ENCODE measurements around the gene CCDC40. TPM values are rescaled to one million over a fixed set of nuclear protein-coding genes. Genes with fewer than 3 reads are reported as not detected.

Gene CCDC40
- total and polyA plus RNA-seq, 2 of the 13 experiments (the other 11 are each of a cell fraction or from before 2014, with no cell fraction given) = 4.1 to 5.5 TPM

- TF ChIP-seq ZGPAT (CRISPR knock-in tag; IDR thresholded peaks at IDR 0.05) = peak; percentile 64
- no peak for TF ChIP-seq ZNF180 (CRISPR knock-in tag; IDR thresholded peaks at IDR 0.05; ENCODE audit: borderline replicate concordance, low read depth)
- peak; percentile 28; the same call in 1 of the 2 replicates for TF ChIP-seq IKZF5 (CRISPR knock-in tag; IDR thresholded peaks at IDR 0.05)
- TF ChIP-seq ZNF816 (CRISPR knock-in tag; IDR thresholded peaks at IDR 0.05; ENCODE audit: borderline replicate concordance) = peak; percentile 62; the same call in 1 of the 2 replicates
- TF ChIP-seq HNRNPUL1 (IDR thresholded peaks at IDR 0.05; ENCODE audit: low read depth, low read length) = no peak
- 0 out of 2 replicates have a peak, but pooled peaks have one; percentile 15 for TF ChIP-seq YEATS2 (CRISPR knock-in tag; IDR thresholded peaks at IDR 0.05; ENCODE audit: borderline replicate concordance)
- TF ChIP-seq ZNF331 (CRISPR knock-in tag; IDR thresholded peaks at IDR 0.05) = 0 out of 2 replicates have a peak, but pooled peaks have one; percentile 35
- TF ChIP-seq ATF4 (CRISPR knock-in tag; IDR thresholded peaks at IDR 0.05) = no peak
- no peak for TF ChIP-seq ZNF501 (CRISPR knock-in tag; IDR thresholded peaks at IDR 0.05)
- TF ChIP-seq ZFP82 (CRISPR knock-in tag; IDR thresholded peaks at IDR 0.05; ENCODE audit: borderline replicate concordance) = peak; percentile 78; the same call in 1 of the 2 replicates
- TF ChIP-seq ZBTB10 (CRISPR knock-in tag; IDR thresholded peaks at IDR 0.05; ENCODE audit: borderline replicate concordance) = 0 out of 2 replicates have a peak, but pooled peaks have one; percentile 49
- peak; percentile 80 for TF ChIP-seq RNF2 (conservative IDR thresholded peaks at IDR 0.05; ENCODE audit: low read depth)
- TF ChIP-seq PCBP1 (IDR thresholded peaks at IDR 0.05; ENCODE audit: borderline replicate concordance, low read depth, low read length) = no peak
- no peak for TF ChIP-seq ZNF672 (CRISPR knock-in tag; IDR thresholded peaks at IDR 0.05)
- no peak for TF ChIP-seq ZBTB37 (CRISPR knock-in tag; IDR thresholded peaks at IDR 0.05)
- TF ChIP-seq ZNF850 (CRISPR knock-in tag; conservative IDR thresholded peaks at IDR 0.05) = no peak
- no peak for TF ChIP-seq RCOR2 (CRISPR knock-in tag; IDR thresholded peaks at IDR 0.05)
- TF ChIP-seq SP1 (IDR thresholded peaks at IDR 0.05) = no peak
- TF ChIP-seq SP1 (CRISPR knock-in tag; IDR thresholded peaks at IDR 0.05) = peak; percentile 62
Measured at GRCh38 chr17:80101011-80101945, 64.8 kb downstream of the CCDC40 start, which contains the start of gene GAA (continued).
